Neuronal stem cell (in vitro differentiated cells): Measurements from ENCODE around the gene CD4.

Experiments
- DNase-seq: peaks from one replicate; pipeline ENCODE4 v3.0.0-alpha.2; 2013; ENCODE audit warnings: low spot score
- H2AFZ ChIP-seq: one replicate; pipeline ENCODE4 v1.6.1; 2013; ENCODE audit warnings: mild to moderate bottlenecking, low read length, inconsistent platforms
- H2AK5ac ChIP-seq: 2 replicates; pipeline ENCODE4 v1.6.1; 2013; ENCODE audit warnings: low read depth, mild to moderate bottlenecking, inconsistent platforms, low read length, moderate library complexity, mixed read lengths
- H2BK120ac ChIP-seq: 2 replicates; pipeline ENCODE4 v1.6.1; 2013; ENCODE audit warnings: low read depth, mild to moderate bottlenecking, inconsistent platforms, low read length, moderate library complexity, mixed read lengths
- H2BK12ac ChIP-seq: one replicate; pipeline ENCODE4 v1.6.1; 2013; ENCODE audit warnings: low read length, inconsistent platforms
- H2BK15ac ChIP-seq: 2 replicates; pipeline ENCODE4 v1.6.1; 2013; ENCODE audit warnings: mild to moderate bottlenecking, low read length, inconsistent platforms, mixed read lengths
- H2BK5ac ChIP-seq: one replicate; pipeline ENCODE4 v1.6.1; 2013; ENCODE audit warnings: inconsistent platforms, mild to moderate bottlenecking, low read length, moderate library complexity
- H3K14ac ChIP-seq: one replicate; pipeline ENCODE4 v1.6.1; 2013; ENCODE audit warnings: low read length, inconsistent platforms
- H3K18ac ChIP-seq: 2 replicates; pipeline ENCODE4 v1.6.1; 2013; ENCODE audit warnings: low read length, inconsistent platforms
- H3K23ac ChIP-seq: 2 replicates; pipeline ENCODE4 v1.6.1; 2013; ENCODE audit warnings: low read depth, mild to moderate bottlenecking, mixed read lengths, low read length, inconsistent platforms; ENCODE audit not compliant: poor library complexity
- H3K27ac ChIP-seq: replicated peaks from 3 replicates; pipeline ENCODE4 v1.5.1; 2013; ENCODE audit warnings: low read length, inconsistent platforms
- H3K27me3 ChIP-seq, 3 experiments: 2 replicates each; pipeline ENCODE4 v1.6.1; 2013; ENCODE audit warnings: low read length in 3 of 3, mild to moderate bottlenecking in 2 of 3, inconsistent platforms in 1 of 3, low read depth in 1 of 3, mixed read lengths in 1 of 3, moderate library complexity in 1 of 3; ENCODE audit not compliant: control insufficient read depth in 3 of 3, insufficient read depth in 3 of 3
- H3K36me3 ChIP-seq, 2 donors: replicated peaks in 1 of 2; 2 replicates each; pipeline ENCODE4 v1.6.1; 2013; ENCODE audit warnings: low read length in 2 of 2; ENCODE audit not compliant: control insufficient read depth in 2 of 2, insufficient read depth in 2 of 2
- H3K4ac ChIP-seq: 2 replicates; pipeline ENCODE4 v1.6.1; 2013; ENCODE audit warnings: inconsistent platforms, mild to moderate bottlenecking, low read length, moderate library complexity
- H3K4me1 ChIP-seq, 2 donors: 1 replicate in 1 of 2; 2 replicates in 1 of 2; pipeline ENCODE4 v1.6.1; 2013; ENCODE audit warnings: low read length in 2 of 2, low read depth in 1 of 2; ENCODE audit not compliant: control insufficient read depth in 2 of 2, insufficient read depth in 1 of 2
- H3K4me2 ChIP-seq: one replicate; pipeline ENCODE4 v1.6.1; 2013; ENCODE audit warnings: mild to moderate bottlenecking, low read length, inconsistent platforms; ENCODE audit not compliant: insufficient read depth, poor library complexity, severe bottlenecking
- H3K4me3 ChIP-seq, 2 donors: 2 replicates each; pipeline ENCODE4 v1.5.1; 2013; ENCODE audit warnings: low read length in 2 of 2, mild to moderate bottlenecking in 2 of 2, inconsistent platforms in 1 of 2, moderate library complexity in 1 of 2
- H3K79me1 ChIP-seq: one replicate; pipeline ENCODE4 v1.6.1; 2013; ENCODE audit warnings: low read depth, mild to moderate bottlenecking, inconsistent platforms, low read length, moderate library complexity
- H3K9ac ChIP-seq: one replicate; pipeline ENCODE4 v1.6.1; 2013; ENCODE audit warnings: mild to moderate bottlenecking, low read depth, low read length, inconsistent platforms; ENCODE audit not compliant: poor library complexity
- H3K9me3 ChIP-seq, 2 donors: replicated peaks in 1 of 2; 2 replicates each; pipeline versions ENCODE3 to v1.6.1; 2013; ENCODE audit warnings: low read length in 2 of 2, mild to moderate bottlenecking in 2 of 2, inconsistent platforms in 1 of 2, low read depth in 1 of 2, mixed read lengths in 1 of 2, moderate library complexity in 1 of 2; ENCODE audit not compliant: control insufficient read depth in 2 of 2, insufficient read depth in 1 of 2
- H4K8ac ChIP-seq: one replicate; pipeline ENCODE4 v1.6.1; 2013; ENCODE audit warnings: low read depth, mild to moderate bottlenecking, inconsistent platforms, low read length, moderate library complexity
- H4K91ac ChIP-seq: one replicate; pipeline ENCODE4 v1.6.1; 2013; ENCODE audit warnings: low read length, low read depth, mild to moderate bottlenecking, inconsistent platforms; ENCODE audit not compliant: poor library complexity
- WGBS, 2 donors: extraction: QIAGEN DNeasy Blood & Tissue Kit; methylation state at CpG; one replicate each; pipeline ENCODE4 v1.1.7; 2013; ENCODE audit warnings: missing lambda C conversion rate in 2 of 2, mixed read lengths in 1 of 2; ENCODE audit not compliant: insufficient read length in 2 of 2, insufficient replicate concordance in 1 of 2; ENCODE audit errors: extremely low coverage in 2 of 2; 5-methylcytosine and 5-hydroxymethylcytosine counted together

Gene CD4

GRCh38 chr12:6846316-6846869 is 57.1 kb downstream of the CD4 start:
- H2BK5ac ChIP-seq: no peak overlapping the region
- H3K9me3 ChIP-seq: no peaks in the 10 kb centered on the region
- no peak overlapping the region for H2BK15ac ChIP-seq
- H3K4me3 ChIP-seq: peak overlapping the region in 1 of 2 donors; percentile 31
- no peak overlapping the region for H3K18ac ChIP-seq
- H3K79me1 ChIP-seq: peaks cover 7% of the 10 kb centered on the region
- WGBS, 2 donors: no CpG with 5 or more reads among the region's 7 CpGs
- H2AFZ ChIP-seq: no peak overlapping the region
- H3K9ac ChIP-seq: no peak overlapping the region
- H3K14ac ChIP-seq: no peak overlapping the region
- no peak overlapping the region for H3K27ac ChIP-seq
- no peak overlapping the region for H2BK12ac ChIP-seq
- H2BK120ac ChIP-seq: no peak overlapping the region
- DNase-seq: no peak
- H3K36me3 ChIP-seq: peaks cover 60 to 93% of the 10 kb centered on the region in 2 donors
- peak overlapping the region; percentile 7 for H4K8ac ChIP-seq
- no peak overlapping the region for H2AK5ac ChIP-seq
- H3K4me1 ChIP-seq: peaks cover 5 to 11% of the 10 kb centered on the region in 2 donors
- no peak overlapping the region for H4K91ac ChIP-seq
- no peak overlapping the region for H3K23ac ChIP-seq
- H3K27me3 ChIP-seq: no peaks in the 10 kb centered on the region
- no peak overlapping the region for H3K4ac ChIP-seq
- H3K4me2 ChIP-seq: no peak overlapping the region

- no peak overlapping the region for H3K27ac ChIP-seq
- H3K4me2 ChIP-seq: no peak overlapping the region
- peaks cover 5 to 11% of the 10 kb centered on the region in 2 donors for H3K4me1 ChIP-seq
- H2BK120ac ChIP-seq: no peak overlapping the region
- H3K36me3 ChIP-seq: peaks cover 56 to 80% of the 10 kb centered on the region in 2 donors
- H2BK5ac ChIP-seq: no peak overlapping the region
- H3K9me3 ChIP-seq: no peaks in the 10 kb centered on the region
- H3K4me3 ChIP-seq: no peak overlapping the region
- H3K79me1 ChIP-seq: peaks cover 7% of the 10 kb centered on the region
- H2AK5ac ChIP-seq: no peak overlapping the region
- no CpG with 5 or more reads among the region's 2 CpGs for WGBS, 2 donors
- no peak overlapping the region for H3K23ac ChIP-seq
- DNase-seq: no peak
- H2BK15ac ChIP-seq: no peak overlapping the region
- no peak overlapping the region for H3K14ac ChIP-seq
- no peak overlapping the region for H3K9ac ChIP-seq
- H2BK12ac ChIP-seq: no peak overlapping the region
- no peak overlapping the region for H3K18ac ChIP-seq
- H4K8ac ChIP-seq: no peak overlapping the region
- H2AFZ ChIP-seq: no peak overlapping the region
- no peak overlapping the region for H4K91ac ChIP-seq
- no peaks in the 10 kb centered on the region for H3K27me3 ChIP-seq
- H3K4ac ChIP-seq: no peak overlapping the region
Observed at GRCh38 chr12:6847676-6848075, 58.3 kb downstream of the CD4 start.

DNA sequence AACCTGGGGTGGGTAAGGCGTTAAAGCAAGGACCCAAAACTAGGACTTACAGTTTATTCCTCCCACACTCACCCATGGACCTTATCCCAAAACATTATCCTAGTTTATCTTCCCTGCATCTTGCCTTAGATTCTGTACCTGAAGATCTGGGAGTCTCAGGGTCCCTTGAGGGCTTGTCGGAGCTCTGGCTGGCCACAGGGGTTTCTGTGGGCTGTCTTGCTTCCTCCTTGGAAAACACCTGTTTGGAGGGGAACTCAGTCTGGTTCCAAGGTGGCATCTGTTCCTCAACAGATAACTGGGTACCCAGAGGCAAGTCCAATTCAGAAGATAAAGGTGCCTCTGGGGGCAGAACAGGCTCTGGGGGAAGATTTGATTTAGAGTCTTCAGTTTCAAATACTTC is 60.1 kb downstream of the CD4 start:
- no CpG with 5 or more reads among the region's 2 CpGs for WGBS, 2 donors
- H3K18ac ChIP-seq: no peak overlapping the region
- no peaks in the 10 kb centered on the region for H3K27me3 ChIP-seq
- H3K23ac ChIP-seq: no peak overlapping the region
- H3K27ac ChIP-seq: no peak overlapping the region
- H3K9ac ChIP-seq: no peak overlapping the region
- H2AFZ ChIP-seq: no peak overlapping the region
- H2BK5ac ChIP-seq: no peak overlapping the region
- DNase-seq: no peak
- peaks cover 6% of the 10 kb centered on the region for H3K79me1 ChIP-seq
- no peak overlapping the region for H2BK12ac ChIP-seq
- H3K14ac ChIP-seq: no peak overlapping the region
- no peak overlapping the region for H4K8ac ChIP-seq
- H3K4me3 ChIP-seq: no peak overlapping the region
- peaks cover 42 to 75% of the 10 kb centered on the region in 2 donors for H3K36me3 ChIP-seq
- no peak overlapping the region for H4K91ac ChIP-seq
- H2BK15ac ChIP-seq: no peak overlapping the region
- no peak overlapping the region for H2AK5ac ChIP-seq
- no peaks in the 10 kb centered on the region for H3K9me3 ChIP-seq
- no peak overlapping the region for H3K4ac ChIP-seq
- no peak overlapping the region for H2BK120ac ChIP-seq
- no peak overlapping the region for H3K4me2 ChIP-seq
- peaks cover 10 to 17% of the 10 kb centered on the region in 2 donors for H3K4me1 ChIP-seq

- peak overlapping the region; percentile 77 to 86 for H3K4me3 ChIP-seq
Observed at GRCh38 chr12:6849976-6850560, 60.7 kb downstream of the CD4 start.

More at GRCh38 chr12:6849976-6850560, 60.7 kb downstream of the CD4 start:
- Histone ChIP-seq H3K9me3 (no peaks in the 10 kb centered on the region), H2BK5ac (no peak overlapping the region), H3K18ac (no peak overlapping the region), H3K36me3 (peaks cover 40 to 75% of the 10 kb centered on the region in 2 donors), H2AK5ac (no peak overlapping the region), H3K27me3 (no peaks in the 10 kb centered on the region), H4K8ac (no peak overlapping the region), H3K23ac (no peak overlapping the region), H3K4me1 (peaks cover 10 to 17% of the 10 kb centered on the region in 2 donors), H3K14ac (no peak overlapping the region), H2BK12ac (no peak overlapping the region), H3K9ac (no peak overlapping the region), H4K91ac (no peak overlapping the region), H2AFZ (no peak overlapping the region), H3K27ac (no peak overlapping the region), H3K79me1 (peaks cover 8% of the 10 kb centered on the region), H3K4me2 (peak overlapping the region; percentile 76), H2BK120ac (no peak overlapping the region), H3K4ac (no peak overlapping the region), H2BK15ac (no peak overlapping the region)
- DNase-seq: no peak
- WGBS, 2 donors: no CpG with 5 or more reads among the region's 10 CpGs
